ENCODE data around the gene CADM2.

DNA sequence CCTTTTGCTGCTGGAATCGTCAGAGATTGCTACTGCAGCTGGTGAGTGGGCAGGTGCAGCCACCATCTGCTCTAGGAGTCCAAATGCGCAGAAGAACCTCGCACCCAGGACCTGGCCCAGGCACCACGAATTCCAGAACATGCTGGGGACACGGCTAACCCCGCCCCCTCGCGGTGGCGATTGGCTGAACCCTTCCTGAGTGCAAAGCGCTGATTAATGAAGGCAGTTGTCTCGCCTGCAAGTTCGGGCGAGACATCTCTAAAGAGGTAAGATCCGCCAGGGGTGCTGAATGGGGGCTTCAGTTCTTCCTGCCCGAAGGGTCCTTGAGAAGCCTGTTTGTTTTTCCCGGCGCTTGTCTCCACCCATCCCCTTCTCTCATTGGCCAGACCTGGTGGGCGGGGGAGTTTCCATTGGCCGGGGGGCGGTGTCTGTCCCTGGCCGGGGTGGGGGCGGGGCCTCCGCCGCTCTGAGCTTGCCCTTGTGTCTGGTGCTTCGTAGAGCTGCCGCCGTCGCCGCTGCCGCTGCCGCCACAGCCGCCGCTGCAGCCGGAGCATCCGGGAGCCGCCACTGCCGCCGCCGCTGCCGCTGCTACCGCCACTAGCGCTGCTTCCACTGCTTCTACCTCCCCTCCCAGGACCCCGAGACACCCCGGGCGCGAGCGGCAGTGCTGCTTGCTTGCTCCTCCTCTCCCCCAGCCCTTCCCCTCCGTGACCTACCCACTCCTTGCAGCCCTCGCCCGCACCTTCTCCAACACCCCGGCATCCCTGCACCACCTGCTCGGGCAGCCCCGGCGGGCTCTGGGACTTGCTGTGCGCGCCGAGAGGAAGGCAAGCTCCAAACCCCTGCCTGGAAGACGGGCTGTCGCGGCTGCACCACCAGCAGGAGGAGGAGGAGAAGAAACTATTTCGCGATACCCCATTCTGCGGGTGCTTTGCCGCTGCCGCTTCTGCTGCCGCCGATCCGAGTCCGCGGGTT lies at the start of gene CADM2:
- TF ChIP-seq, protein P1, sequence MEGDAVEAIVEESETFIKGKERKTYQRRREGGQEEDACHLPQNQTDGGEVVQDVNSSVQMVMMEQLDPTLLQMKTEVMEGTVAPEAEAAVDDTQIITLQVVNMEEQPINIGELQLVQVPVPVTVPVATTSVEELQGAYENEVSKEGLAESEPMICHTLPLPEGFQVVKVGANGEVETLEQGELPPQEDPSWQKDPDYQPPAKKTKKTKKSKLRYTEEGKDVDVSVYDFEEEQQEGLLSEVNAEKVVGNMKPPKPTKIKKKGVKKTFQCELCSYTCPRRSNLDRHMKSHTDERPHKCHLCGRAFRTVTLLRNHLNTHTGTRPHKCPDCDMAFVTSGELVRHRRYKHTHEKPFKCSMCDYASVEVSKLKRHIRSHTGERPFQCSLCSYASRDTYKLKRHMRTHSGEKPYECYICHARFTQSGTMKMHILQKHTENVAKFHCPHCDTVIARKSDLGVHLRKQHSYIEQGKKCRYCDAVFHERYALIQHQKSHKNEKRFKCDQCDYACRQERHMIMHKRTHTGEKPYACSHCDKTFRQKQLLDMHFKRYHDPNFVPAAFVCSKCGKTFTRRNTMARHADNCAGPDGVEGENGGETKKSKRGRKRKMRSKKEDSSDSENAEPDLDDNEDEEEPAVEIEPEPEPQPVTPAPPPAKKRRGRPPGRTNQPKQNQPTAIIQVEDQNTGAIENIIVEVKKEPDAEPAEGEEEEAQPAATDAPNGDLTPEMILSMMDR (IDR thresholded peaks at IDR 0.05) = peak in 2 of 6 experiments; percentile 5 to 18
- peak in 1 of 2 donors; percentile 32 for TF ChIP-seq POLR2A (IDR thresholded peaks at IDR 0.05)

Data from adrenal gland (tissue), 5 donors.